Mucosa of rectum (tissue), 2 donors: ENCODE results near the gene TEX11.
"Not testable (repeated sequence)": the region's sequence is repeated elsewhere in the genome, so short reads cannot be mapped to it uniquely, and the experiment has no call there.

Experiments
- H3K27ac ChIP-seq, 2 donors: one replicate each; pipeline ENCODE4 v1.7.0; 2013; ENCODE audit warnings: inconsistent platforms in 2 of 2, low read depth in 2 of 2, low read length in 2 of 2
- H3K27me3 ChIP-seq, 2 donors: one replicate each; pipeline ENCODE4 v1.7.0; 2013; ENCODE audit warnings: low read length in 2 of 2; ENCODE audit not compliant: control insufficient read depth in 2 of 2, insufficient read depth in 2 of 2
- H3K36me3 ChIP-seq, 2 donors: one replicate each; pipeline ENCODE4 v1.7.0; 2013; ENCODE audit warnings: low read length in 2 of 2; ENCODE audit not compliant: control insufficient read depth in 2 of 2, insufficient read depth in 2 of 2
- H3K4me1 ChIP-seq, 2 donors: one replicate each; pipeline ENCODE4 v1.7.0; 2013; ENCODE audit warnings: low read length in 2 of 2, mild to moderate bottlenecking in 1 of 2; ENCODE audit not compliant: control insufficient read depth in 2 of 2, insufficient read depth in 2 of 2
- H3K4me3 ChIP-seq, 2 donors: one replicate each; pipeline ENCODE4 v1.7.0; 2013; ENCODE audit warnings: low read length in 2 of 2
- H3K9ac ChIP-seq, 2 donors: one replicate each; pipeline ENCODE4 v1.7.0; 2013; ENCODE audit warnings: low read length in 2 of 2, low read depth in 1 of 2, mild to moderate bottlenecking in 1 of 2
- H3K9me3 ChIP-seq, 2 donors: one replicate each; pipeline ENCODE4 v1.7.0; 2013; ENCODE audit warnings: low read length in 2 of 2; ENCODE audit not compliant: control insufficient read depth in 2 of 2
- donor health status: healthy.
- donor health status: Normal muscosa, but diverticular disease.

Gene TEX11

GRCh38 chrX:70675284-70675683, 233.2 kb downstream of the TEX11 start:
- Histone ChIP-seq H3K9ac (no peak overlapping the region), H3K4me3 (no peak overlapping the region), H3K4me1 (no peaks in the 10 kb centered on the region), H3K27ac (no peak overlapping the region), H3K36me3 (no peaks in the 10 kb centered on the region), H3K27me3 (peaks cover 0 to 5% of the 10 kb centered on the region in 2 donors), H3K9me3 (peaks cover 0 to 5% of the 10 kb centered on the region in 2 donors)

GRCh38 chrX:70672326-70672725, 236.2 kb downstream of the TEX11 start:
- H3K4me3 ChIP-seq, result no peak overlapping the region

GRCh38 chrX:70669120-70669519, 239.4 kb downstream of the TEX11 start:
- H3K4me1 ChIP-seq, result no peaks in the 10 kb centered on the region
- H3K9me3 ChIP-seq, result no peaks in the 10 kb centered on the region
- no peak overlapping the region for H3K27ac ChIP-seq

More at GRCh38 chrX:70672326-70672725, 236.2 kb downstream of the TEX11 start:
- H3K4me1 ChIP-seq, result no peaks in the 10 kb centered on the region
- H3K27ac ChIP-seq, result no peak overlapping the region
- H3K9me3 ChIP-seq, result peaks cover 0 to 5% of the 10 kb centered on the region in 2 donors
- peaks cover 0 to 5% of the 10 kb centered on the region in 2 donors for H3K27me3 ChIP-seq
- no peak overlapping the region for H3K9ac ChIP-seq
- H3K36me3 ChIP-seq, result no peaks in the 10 kb centered on the region

GRCh38 chrX:70664726-70665125, 243.8 kb downstream of the TEX11 start:
- Histone ChIP-seq H3K4me3 (no peak overlapping the region), H3K4me1 (no peaks in the 10 kb centered on the region), H3K27me3 (peaks cover 4 to 7% of the 10 kb centered on the region in 2 donors), H3K9me3 (no peaks in the 10 kb centered on the region), H3K27ac (no peak overlapping the region), H3K36me3 (no peaks in the 10 kb centered on the region), H3K9ac (no peak overlapping the region)

More at GRCh38 chrX:70669120-70669519, 239.4 kb downstream of the TEX11 start:
- Histone ChIP-seq H3K9ac (no peak overlapping the region), H3K27me3 (peaks cover 0 to 12% of the 10 kb centered on the region in 2 donors), H3K4me3 (no peak overlapping the region), H3K36me3 (no peaks in the 10 kb centered on the region)

- not testable (repeated sequence) for H3K4me3 ChIP-seq, H3K4me1 ChIP-seq, H3K9me3 ChIP-seq, H3K9ac ChIP-seq, H3K27me3 ChIP-seq, H3K27ac ChIP-seq, H3K36me3 ChIP-seq
Measured at GRCh38 chrX:70661124-70661523, 247.4 kb downstream of the TEX11 start.

- not testable (repeated sequence) for H3K27me3 ChIP-seq, H3K9me3 ChIP-seq, H3K4me3 ChIP-seq, H3K27ac ChIP-seq, H3K36me3 ChIP-seq, H3K4me1 ChIP-seq, H3K9ac ChIP-seq
Measured at GRCh38 chrX:70657546-70657945, 251.0 kb downstream of the TEX11 start.

- Histone ChIP-seq H3K36me3 (no peaks in the 10 kb centered on the region), H3K9ac (no peak overlapping the region), H3K9me3 (no peaks in the 10 kb centered on the region), H3K4me3 (no peak overlapping the region), H3K27ac (no peak overlapping the region), H3K4me1 (no peaks in the 10 kb centered on the region), H3K27me3 (peaks cover 0 to 4% of the 10 kb centered on the region in 2 donors)
Measured at GRCh38 chrX:70656304-70656703, 252.2 kb downstream of the TEX11 start.

- H3K4me1 ChIP-seq, H3K4me3 ChIP-seq, H3K36me3 ChIP-seq, H3K9me3 ChIP-seq, H3K27ac ChIP-seq, H3K9ac ChIP-seq, H3K27me3 ChIP-seq: not testable (repeated sequence)
Measured at GRCh38 chrX:70647910-70648309, 260.6 kb downstream of the TEX11 start.

GRCh38 chrX:70636218-70636617, 272.3 kb downstream of the TEX11 start:
- Histone ChIP-seq H3K27me3 (no peaks in the 10 kb centered on the region), H3K36me3 (no peaks in the 10 kb centered on the region)

GRCh38 chrX:70635669-70636068, 272.8 kb downstream of the TEX11 start:
- no peak overlapping the region for H3K27ac ChIP-seq
- H3K4me3 ChIP-seq, result no peak overlapping the region
- no peaks in the 10 kb centered on the region for H3K9me3 ChIP-seq
- no peaks in the 10 kb centered on the region for H3K27me3 ChIP-seq
- no peaks in the 10 kb centered on the region for H3K4me1 ChIP-seq
- H3K36me3 ChIP-seq, result no peaks in the 10 kb centered on the region
- H3K9ac ChIP-seq, result no peak overlapping the region

More at GRCh38 chrX:70636218-70636617, 272.3 kb downstream of the TEX11 start:
- Histone ChIP-seq H3K27ac (no peak overlapping the region), H3K9me3 (no peaks in the 10 kb centered on the region), H3K4me1 (no peaks in the 10 kb centered on the region), H3K4me3 (no peak overlapping the region), H3K9ac (no peak overlapping the region)

GRCh38 chrX:70635227-70635626, 273.3 kb downstream of the TEX11 start:
- Histone ChIP-seq H3K9ac (no peak overlapping the region), H3K27ac (no peak overlapping the region), H3K9me3 (no peaks in the 10 kb centered on the region), H3K36me3 (no peaks in the 10 kb centered on the region), H3K4me1 (no peaks in the 10 kb centered on the region), H3K27me3 (no peaks in the 10 kb centered on the region), H3K4me3 (no peak overlapping the region)
